NCI-H2171 treated with DMSO at 0.1 percent for 48 hours (cell line): ENCODE results near the gene TAF1L.
A peak's percentile ranks its signal among the peaks of the same experiment; 100 is the strongest.

ENCODE experiments used
- DNase-seq: peaks from one replicate; lab custom pipeline; 2025; lab: John Stamatoyannopoulos, UW

Gene TAF1L

DNA sequence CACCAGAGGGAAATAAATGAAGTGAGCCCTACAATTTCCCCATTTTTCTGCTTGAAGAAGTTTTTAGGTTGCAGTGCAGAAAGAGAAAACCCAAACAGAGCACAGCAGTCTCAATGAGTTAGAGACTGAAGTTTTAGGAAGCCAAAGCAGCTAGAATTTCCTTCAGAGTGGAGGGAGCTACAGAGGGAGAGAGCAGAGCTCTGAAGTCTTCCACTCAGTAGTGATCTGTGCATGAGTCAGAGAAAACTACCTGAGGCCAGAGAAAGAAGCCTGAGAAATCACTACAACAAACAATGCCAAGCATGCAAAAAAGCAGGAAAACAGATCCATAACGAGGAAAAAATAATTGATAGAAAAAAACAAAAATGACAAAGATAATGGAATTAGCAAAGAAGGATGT is 44.6 kb downstream of the TAF1L start:
- DNase-seq, result no peak

DNA sequence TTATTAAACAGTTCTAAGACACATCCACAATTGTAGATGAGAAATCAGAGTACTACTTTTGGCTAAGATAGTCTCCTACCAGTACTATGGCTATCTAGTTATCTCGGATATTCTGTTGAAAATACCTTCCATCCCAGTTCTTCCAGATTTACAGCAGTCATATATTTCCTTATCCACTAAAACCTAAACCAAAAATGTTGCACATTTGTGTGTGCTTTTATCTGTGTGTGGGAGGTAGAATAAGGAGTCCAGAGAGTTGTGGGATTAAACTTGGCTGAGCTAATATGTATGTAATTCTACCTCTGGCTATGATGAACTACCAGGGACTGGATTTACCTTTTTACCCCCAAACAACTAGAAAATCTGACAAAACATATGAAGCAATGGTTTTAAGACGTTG is 45.0 kb downstream of the TAF1L start:
- DNase-seq, result no peak

DNA sequence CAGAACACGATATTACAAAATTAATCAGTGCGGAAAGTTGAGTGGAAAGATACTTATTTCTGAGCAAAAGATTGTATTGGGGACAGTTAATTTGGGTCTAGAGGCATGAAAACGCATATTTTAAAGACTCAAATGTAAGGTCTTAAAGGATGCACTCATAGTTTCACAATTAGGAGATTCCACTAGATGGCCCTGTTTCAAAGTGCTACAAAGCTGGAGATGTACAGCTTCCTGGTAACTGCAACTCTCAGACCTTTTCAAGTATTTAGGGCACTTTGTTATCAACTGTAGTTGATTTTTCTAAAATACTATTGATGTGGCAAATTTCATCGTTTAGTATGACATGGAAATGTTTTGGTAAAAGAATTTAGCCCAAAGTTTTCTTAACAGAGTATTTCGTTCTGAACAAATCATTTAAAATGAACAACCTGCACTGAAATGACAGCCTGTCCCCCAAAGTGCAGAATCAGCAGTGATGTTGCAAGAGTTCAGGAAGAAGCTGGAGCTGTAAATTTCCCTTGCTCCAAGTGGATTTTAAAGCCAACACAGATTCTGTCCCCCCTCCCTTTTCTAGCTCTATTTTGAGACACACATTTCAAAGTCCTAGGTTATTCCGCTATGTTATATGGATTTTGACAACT is 46.3 kb downstream of the TAF1L start:
- peak; percentile 11 for DNase-seq

DNA sequence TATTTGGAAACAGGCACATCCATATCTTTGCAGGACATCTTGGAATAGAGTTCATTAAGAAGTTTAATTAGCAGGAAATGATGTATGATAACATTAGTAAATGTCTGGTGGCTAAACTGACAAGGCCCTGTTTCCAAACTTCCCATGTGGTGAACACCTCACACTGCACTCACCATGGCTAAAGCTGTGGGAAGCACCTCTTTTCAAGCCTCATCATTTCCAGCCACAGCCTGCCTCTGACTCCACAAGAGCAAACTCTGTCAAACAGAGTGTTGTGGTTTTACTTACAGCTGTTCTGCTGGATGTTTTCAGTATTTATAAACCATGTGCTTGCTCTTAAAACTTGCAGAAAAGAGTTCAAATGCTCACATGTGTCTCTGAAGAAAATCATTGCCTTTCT is 47.6 kb downstream of the TAF1L start:
- DNase-seq, result no peak

DNA sequence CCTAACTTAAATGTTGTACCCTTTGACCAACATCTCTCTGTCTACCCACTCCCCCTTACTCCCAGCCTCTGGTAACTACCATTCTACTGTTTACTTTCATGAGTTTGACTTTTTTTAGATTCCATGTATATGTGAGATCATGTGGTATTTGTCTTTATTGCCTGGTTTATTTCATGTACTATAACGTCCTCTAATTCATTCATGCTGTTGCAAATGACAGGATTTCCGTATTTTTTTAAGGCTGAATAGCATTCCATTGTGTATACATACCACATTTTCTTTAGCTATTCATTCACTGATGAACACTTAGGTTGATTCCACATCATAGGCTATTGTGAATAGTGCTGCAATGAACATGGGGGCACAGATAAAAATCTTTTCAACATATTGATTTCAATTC is 50.7 kb downstream of the TAF1L start:
- DNase-seq, result no peak

DNA sequence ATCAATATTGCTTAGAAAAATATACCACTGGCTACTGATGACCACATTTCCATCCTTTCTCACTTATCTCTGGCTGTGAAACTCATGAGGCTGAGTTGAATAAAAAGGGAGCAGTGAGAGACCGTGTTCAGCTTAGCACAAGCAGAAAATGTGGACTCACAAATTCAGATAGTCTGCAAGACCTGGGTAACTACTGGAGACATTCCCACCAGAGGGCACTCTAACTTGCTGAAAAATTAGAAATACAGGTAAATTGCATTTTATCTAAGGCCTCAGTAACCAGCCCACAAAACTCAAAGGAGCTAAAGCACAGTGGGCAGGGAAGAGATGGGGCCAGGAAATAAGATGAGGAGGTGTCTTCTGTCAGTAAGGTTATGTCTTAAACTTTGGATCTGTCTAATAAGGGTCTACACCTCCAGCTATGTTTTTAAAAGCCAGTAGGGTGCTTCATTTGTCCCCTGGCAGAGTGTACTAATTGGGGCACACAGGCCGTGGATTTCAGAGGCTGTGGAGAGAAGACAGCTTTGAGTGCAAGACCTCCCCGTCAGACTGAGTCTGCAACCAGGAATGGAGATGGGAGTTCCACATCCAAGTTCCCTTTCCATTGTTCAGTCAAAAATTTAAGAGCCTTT is 53.8 kb downstream of the TAF1L start:
- peak; percentile 42 for DNase-seq

DNA sequence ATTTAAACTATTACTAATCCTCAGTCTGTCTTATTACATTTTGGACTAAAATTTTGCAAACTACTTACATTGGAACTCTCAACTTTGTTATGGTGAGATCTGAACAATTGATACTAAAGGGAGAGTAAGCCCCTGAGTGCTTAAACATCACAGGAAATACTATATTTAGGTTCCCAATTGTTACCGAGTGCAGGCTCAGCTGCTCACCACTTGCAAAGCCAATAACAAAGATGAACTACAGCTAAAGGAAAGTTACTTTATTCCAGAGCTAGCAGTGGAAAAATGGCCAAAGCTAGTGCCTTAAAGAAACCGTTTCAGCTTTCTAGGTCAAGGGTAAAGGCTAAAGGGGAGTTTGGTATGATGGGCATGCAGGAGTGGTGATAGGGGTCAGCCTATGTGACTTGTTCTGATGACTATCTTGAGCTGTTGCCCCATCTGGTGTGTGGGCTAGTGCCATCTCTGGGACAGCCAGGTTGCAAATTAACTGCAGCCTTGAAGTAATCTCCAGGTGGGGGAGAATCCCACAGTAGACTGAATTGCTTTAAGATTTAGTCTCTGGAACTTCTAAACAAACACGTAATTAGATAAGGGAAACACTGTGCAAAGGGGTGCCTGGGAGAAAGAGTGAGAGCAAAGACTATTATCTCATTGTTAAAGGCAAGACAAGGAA is 54.7 kb downstream of the TAF1L start:
- DNase-seq, result no peak

DNA sequence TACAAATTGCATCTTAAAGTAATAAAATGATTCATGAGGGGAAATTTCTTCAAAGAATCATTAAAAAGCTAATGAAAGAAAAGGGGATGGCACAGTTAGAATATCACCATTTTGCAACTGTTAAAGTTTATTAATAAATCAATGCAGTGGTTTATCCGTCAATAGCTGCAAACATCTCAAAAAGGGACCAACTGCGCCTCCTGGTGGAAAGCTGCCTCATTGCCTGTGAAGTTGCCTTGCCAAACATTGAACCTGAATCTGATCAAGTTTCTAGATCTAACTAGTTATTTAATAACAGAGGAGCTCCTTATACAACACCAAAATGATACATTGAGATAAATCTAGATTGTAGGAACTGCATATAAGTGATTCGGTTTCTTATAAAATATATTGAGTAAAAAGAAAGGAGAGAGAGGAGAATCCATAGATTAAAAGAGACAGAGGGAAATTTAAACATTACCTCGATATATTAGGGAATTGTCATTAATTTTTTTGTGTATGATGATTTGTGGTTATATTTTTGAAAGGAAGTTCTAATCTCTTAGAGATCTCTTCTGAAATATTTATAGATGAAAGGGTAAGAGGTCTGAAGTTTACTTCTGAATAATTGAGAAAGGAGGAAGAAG is 55.6 kb downstream of the TAF1L start:
- DNase-seq, result peak; percentile 15
